GM18520 (cell line): ENCODE results near the gene EML3.

Experiments
- ATAC-seq: cut with Tn5 transposase; IDR thresholded peaks from one replicate; pipeline ENCODE4 v1.9.1; 2021; ENCODE audit not compliant: unreplicated experiment

Gene EML3

GRCh38 chr11:62553839-62554361 is 58.7 kb downstream of the EML3 start:
- ATAC-seq, result no peak

DNA sequence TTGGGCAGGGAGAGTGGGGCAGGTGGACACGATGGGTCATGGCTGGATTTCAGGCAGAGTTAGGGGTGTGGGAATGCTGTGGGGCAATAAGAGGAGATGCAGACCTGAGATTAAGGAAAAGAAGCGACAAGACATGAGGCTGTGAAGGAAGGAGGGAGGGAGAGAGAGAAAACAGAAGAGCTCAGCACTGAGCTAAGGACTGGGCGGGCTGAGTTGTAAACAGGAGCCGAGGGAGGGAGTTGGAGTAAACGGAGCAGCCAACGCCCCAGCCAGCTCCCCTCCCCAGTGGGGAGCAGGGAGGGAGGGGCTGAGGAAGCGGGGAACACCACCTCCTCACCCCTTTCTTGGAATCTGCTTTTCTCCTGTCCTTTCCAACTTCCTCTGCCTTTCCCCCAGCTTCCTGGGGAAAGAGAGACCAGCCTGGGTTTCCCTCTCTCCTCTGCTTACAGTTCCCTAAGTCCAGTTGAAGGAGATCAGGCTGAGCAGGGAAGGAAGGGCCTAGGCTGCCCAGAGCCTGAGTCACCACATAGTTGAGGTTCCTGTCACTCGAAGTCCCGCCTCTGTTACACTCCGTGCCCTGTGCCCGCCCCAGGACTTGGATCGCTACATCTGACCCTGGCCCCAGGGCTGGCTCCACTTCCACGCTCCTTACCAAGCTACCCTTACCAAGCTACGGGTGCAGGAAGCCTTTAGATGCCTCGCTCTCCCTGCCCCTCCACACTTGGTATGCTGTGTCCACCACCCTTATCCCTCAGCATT is 59.3 kb downstream of the EML3 start:
- ATAC-seq, result no peak

DNA sequence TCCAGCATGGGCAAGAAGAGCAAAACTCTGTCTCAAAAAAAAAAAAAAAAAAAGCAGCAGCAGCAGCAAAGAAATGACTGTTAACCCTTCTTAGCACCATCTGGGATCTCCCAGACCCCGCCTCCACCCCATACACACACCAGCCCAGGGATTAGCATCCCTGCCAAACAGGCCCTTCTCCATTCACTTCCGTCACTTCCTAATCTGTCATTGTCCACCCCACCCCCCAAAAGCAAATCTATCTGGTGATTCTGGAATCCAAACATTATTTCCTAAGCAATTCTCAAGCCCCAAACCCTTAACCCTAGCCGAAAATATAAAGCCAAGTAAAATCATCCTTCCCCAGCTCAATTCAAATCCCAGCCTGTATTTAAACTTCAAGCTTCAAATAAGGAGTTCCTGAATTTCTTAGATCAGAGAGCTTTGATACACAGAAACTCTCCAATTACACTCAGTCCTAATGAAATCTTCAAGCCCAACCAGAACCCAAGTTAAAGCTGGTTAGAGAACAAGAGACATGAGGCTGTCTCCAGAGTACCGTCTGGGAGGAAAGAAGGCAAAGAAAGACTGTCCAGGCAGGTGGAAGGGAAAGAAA is 60.0 kb downstream of the EML3 start:
- ATAC-seq, result no peak
